Neural crest cell (in vitro differentiated cells): ENCODE measurements around the gene CREG2. TPM values are rescaled to one million over a fixed set of nuclear protein-coding genes. Genes with fewer than 3 reads are reported as not detected.
"Not testable (repeated sequence)": the region's sequence is repeated elsewhere in the genome, so short reads cannot be mapped to it uniquely, and the experiment has no call there.

ENCODE experiments used
- DNase-seq: peaks from one replicate; pipeline ENCODE4 v3.0.0; 2021; ENCODE audit warnings: low read depth, mixed read lengths, low spot score
- H3K27ac Mint-ChIP-seq: one replicate; pipeline ENCODE4 v1.8.0; 2021; ENCODE audit warnings: mild to moderate bottlenecking, mixed read lengths; ENCODE audit not compliant: unreplicated experiment
- H3K27me3 Mint-ChIP-seq: 2 replicates; pipeline ENCODE4 v1.8.0; 2021; ENCODE audit warnings: low read depth, mild to moderate bottlenecking, mixed read lengths
- H3K36me3 Mint-ChIP-seq: 2 replicates; pipeline ENCODE4 v1.8.0; 2021; ENCODE audit warnings: low read depth, mild to moderate bottlenecking, mixed read lengths
- H3K4me1 Mint-ChIP-seq: 2 replicates; pipeline ENCODE4 v1.8.0; 2021; ENCODE audit warnings: mixed read lengths
- H3K4me3 Mint-ChIP-seq: one replicate; pipeline ENCODE4 v1.8.0; 2021; ENCODE audit warnings: mild to moderate bottlenecking, mixed read lengths
- H3K9me3 Mint-ChIP-seq: 2 replicates; pipeline ENCODE4 v1.8.0; 2021; ENCODE audit warnings: mixed read lengths
- total RNA-seq: library from RNA; stranded (reverse); gene quantifications from 2 replicates; pipeline ENCODE4 v1.2.1, GENCODE V29; 2021
- TF ChIP-seq, protein P1 (sequence below): fragments of 200-600 bp; sonication (generic); conservative IDR thresholded peaks from 2 replicates; pipeline ENCODE4 v1.5.0; 2021; ENCODE audit warnings: antibody characterized with exemption, mild to moderate bottlenecking

Gene CREG2
- total RNA-seq, 1 donor from 2014 or later: 0.63 TPM

DNA sequence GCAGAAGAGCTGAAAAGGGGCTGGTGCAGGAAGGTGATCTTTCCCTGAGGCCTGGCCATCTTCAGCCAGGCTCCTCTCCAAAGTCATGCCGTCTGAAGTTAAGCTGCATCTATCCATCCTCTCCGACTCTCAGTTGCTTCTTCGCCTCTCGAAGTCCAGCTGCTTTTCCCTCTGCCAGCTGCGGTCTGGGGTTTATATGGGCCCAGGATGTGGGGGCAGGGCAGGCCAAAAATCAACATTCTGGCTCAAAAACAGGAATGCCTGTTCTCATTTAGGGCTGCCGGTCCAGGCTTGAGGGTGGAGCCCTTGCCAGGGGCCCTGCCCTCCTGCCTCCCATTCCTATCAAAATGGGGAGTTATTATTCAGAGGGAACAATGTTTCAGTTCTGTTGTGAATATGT, 31.2 kb downstream of the CREG2 start:
- H3K27me3 Mint-ChIP-seq: no peaks in the 10 kb centered on the region
- H3K9me3 Mint-ChIP-seq: no peaks in the 10 kb centered on the region
- H3K4me1 Mint-ChIP-seq: no peaks in the 10 kb centered on the region
- H3K27ac Mint-ChIP-seq: no peak overlapping the region
- DNase-seq: no peak
- no peaks in the 10 kb centered on the region for H3K36me3 Mint-ChIP-seq
- TF ChIP-seq, protein P1, sequence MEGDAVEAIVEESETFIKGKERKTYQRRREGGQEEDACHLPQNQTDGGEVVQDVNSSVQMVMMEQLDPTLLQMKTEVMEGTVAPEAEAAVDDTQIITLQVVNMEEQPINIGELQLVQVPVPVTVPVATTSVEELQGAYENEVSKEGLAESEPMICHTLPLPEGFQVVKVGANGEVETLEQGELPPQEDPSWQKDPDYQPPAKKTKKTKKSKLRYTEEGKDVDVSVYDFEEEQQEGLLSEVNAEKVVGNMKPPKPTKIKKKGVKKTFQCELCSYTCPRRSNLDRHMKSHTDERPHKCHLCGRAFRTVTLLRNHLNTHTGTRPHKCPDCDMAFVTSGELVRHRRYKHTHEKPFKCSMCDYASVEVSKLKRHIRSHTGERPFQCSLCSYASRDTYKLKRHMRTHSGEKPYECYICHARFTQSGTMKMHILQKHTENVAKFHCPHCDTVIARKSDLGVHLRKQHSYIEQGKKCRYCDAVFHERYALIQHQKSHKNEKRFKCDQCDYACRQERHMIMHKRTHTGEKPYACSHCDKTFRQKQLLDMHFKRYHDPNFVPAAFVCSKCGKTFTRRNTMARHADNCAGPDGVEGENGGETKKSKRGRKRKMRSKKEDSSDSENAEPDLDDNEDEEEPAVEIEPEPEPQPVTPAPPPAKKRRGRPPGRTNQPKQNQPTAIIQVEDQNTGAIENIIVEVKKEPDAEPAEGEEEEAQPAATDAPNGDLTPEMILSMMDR: no peak
- no peak overlapping the region for H3K4me3 Mint-ChIP-seq

DNA sequence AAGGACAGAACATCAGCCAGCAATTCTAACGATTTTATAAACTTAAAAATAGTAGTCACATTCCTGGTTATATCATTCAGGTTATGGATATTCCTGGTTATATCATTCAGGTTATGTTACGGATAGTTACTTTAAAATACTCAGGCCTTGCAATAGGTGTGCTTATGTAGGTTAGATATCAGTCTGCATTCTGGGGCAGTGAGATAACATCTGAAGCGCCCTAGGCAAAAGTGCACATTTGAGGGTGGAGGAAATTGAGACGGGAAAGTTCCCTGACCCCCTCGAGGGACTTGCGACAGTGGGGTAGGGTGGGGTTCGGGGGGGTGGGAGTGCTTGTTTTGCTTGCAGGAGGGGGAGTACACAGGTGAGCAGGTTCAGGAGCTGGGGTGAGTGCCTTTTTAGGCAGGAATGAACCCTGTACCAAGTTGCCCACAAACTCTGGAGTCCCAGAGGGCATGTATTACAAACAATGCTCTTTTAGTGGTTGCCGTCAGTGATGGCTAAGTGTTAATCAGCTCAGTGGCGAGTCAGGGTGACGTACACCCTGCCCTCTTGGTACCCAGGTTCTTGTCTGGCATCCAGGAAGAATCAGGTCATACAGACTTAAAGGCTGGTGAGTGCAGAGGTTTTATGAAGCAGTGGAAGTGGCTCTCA, 31.8 kb downstream of the CREG2 start:
- TF ChIP-seq, protein P1: no peak
- H3K27ac Mint-ChIP-seq: no peak overlapping the region
- no peaks in the 10 kb centered on the region for H3K9me3 Mint-ChIP-seq

DNA sequence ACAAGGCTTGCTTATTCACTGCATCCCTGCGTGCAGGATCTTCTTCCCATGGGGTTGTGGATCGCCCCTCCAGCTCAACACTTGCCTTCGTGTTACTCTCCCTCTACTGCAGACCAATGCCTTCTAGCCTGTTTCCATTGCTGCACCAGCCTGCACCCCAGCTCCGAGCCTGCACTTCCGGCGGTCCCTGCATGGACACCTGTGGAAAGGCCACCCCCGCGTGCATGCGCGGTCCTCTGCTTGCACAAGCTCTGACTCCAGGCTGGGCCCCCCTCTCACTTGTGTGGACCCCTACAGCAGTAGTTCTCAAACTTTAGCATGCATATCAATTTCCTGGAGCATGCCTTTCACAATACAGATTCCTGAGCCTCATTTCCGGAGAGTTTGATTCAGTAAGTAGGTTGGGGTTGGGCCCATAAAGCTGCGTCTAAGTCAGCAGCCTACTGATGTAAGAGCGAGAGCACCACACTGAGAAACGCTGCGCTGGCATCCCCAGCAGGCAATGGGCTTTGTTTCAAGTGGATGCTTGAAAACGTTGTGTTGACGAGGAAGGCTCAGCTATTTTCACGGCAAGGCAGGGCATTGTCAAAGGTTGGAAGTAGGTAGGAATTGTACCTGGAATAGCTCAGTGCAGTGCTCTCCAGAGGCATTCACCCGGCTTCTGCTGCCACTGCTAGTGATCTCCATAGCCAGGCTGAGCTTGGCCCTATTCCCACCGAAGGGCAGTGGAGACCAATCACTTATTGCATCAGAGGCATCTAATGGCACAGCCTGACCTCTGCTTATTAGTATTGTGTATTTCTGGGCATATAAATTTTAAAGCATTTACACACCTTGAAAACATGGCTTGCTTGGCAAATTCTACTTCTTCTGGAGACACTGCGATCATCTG, 32.6 kb downstream of the CREG2 start:
- DNase-seq: no peak
- Mint-ChIP-seq H3K27ac (peak overlapping the region; percentile 31), H3K9me3 (no peaks in the 10 kb centered on the region), H3K4me1 (peaks cover 10% of the 10 kb centered on the region), H3K36me3 (no peaks in the 10 kb centered on the region), H3K27me3 (no peaks in the 10 kb centered on the region), H3K4me3 (no peak overlapping the region)
- TF ChIP-seq, protein P1: no peak

More for the DNA sequence above, 31.8 kb downstream of the CREG2 start:
- no peak overlapping the region for H3K4me3 Mint-ChIP-seq
- H3K4me1 Mint-ChIP-seq: peaks cover 4% of the 10 kb centered on the region
- no peaks in the 10 kb centered on the region for H3K36me3 Mint-ChIP-seq
- no peak for DNase-seq
- H3K27me3 Mint-ChIP-seq: no peaks in the 10 kb centered on the region

DNA sequence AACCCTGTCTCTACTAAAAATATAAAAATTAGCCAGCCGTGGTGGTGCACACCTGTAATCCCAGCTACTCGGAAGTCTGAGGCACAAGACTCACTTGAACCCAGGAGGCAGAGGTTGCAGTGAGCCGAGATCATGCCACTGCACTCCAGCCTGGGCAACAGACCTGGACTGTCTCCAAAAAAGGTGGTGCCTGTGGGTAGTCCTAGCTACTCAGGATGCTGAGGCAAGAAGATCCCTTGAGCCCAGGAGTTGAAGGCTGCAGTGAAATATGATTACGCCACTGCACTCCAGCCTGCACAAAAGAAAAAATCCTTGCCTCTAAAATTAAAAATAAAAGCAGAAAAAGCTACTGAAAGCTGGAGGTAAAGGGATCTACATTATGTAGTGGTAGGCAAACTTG, 34.7 kb downstream of the CREG2 start:
- not testable (repeated sequence) for H3K4me1 Mint-ChIP-seq, H3K4me3 Mint-ChIP-seq, H3K9me3 Mint-ChIP-seq, H3K27ac Mint-ChIP-seq, H3K36me3 Mint-ChIP-seq, H3K27me3 Mint-ChIP-seq, DNase-seq

DNA sequence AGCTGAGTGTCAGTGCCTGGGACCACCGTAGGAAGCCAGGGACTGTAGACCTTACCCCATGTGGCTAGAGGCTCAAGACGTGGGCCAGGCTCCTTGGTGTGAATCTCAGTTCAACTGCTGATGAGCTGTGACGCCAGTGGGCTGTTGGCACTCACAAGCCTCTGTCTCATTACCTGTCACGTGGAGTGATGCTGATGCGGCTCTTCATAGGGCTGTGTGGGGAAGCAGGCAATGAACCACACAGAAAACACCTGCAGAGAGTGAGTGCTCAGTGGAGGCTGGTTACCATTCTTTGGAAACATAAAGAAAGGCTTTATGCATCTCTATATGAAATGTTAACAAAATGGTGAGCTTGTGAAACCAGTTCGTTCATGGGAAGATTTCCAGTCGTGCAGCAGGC, 36.1 kb downstream of the CREG2 start:
- TF ChIP-seq, protein P1: no peak
- Mint-ChIP-seq H3K4me1 (peaks cover 10% of the 10 kb centered on the region), H3K36me3 (no peaks in the 10 kb centered on the region), H3K4me3 (no peak overlapping the region), H3K27ac (no peak overlapping the region), H3K9me3 (no peaks in the 10 kb centered on the region), H3K27me3 (no peaks in the 10 kb centered on the region)
- DNase-seq: no peak
